ENCODE data around the gene CCNL1. TPM values are rescaled to one million over a fixed set of nuclear protein-coding genes. Genes with fewer than 3 reads are reported as not detected.

The CCNL1 gene
- total RNA-seq, 1 donor from 2014 or later: 132 TPM

DNA sequence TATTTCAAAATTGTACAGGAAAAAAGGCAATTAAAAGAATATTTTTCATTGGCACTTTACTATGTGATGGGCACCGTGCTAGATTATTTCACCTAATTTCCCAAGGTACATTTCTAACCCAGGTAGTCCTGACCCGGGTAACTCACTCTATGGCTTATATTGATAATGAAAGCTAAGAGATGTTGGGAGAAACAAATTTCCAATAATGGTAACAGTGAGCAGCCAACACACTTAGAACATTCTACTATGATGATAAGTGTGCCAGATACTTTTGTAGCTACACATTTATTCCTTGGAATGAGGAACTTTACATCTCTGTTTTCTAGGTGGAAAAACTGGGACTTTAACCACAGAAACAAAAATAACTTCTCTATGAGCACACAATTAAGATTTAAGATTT, 7.5 kb downstream of the CCNL1 start:
- peaks cover 59% of the 10 kb centered on the region for H3K36me3 Mint-ChIP-seq (ENCODE audit: low read depth, unreplicated experiment)
- no peaks in the 10 kb centered on the region for H3K27me3 Mint-ChIP-seq (ENCODE audit: unreplicated experiment)
- no peak overlapping the region for H3K27ac Mint-ChIP-seq (ENCODE audit: unreplicated experiment)
- H3K4me1 Mint-ChIP-seq (ENCODE audit: unreplicated experiment): peaks cover 15% of the 10 kb centered on the region
- H3K4me3 Mint-ChIP-seq (ENCODE audit: unreplicated experiment): no peak overlapping the region
- no peaks in the 10 kb centered on the region for H3K9me3 Mint-ChIP-seq (ENCODE audit: unreplicated experiment)
- no peak for DNase-seq (ENCODE audit: low spot score)
- TF ChIP-seq, protein P1, sequence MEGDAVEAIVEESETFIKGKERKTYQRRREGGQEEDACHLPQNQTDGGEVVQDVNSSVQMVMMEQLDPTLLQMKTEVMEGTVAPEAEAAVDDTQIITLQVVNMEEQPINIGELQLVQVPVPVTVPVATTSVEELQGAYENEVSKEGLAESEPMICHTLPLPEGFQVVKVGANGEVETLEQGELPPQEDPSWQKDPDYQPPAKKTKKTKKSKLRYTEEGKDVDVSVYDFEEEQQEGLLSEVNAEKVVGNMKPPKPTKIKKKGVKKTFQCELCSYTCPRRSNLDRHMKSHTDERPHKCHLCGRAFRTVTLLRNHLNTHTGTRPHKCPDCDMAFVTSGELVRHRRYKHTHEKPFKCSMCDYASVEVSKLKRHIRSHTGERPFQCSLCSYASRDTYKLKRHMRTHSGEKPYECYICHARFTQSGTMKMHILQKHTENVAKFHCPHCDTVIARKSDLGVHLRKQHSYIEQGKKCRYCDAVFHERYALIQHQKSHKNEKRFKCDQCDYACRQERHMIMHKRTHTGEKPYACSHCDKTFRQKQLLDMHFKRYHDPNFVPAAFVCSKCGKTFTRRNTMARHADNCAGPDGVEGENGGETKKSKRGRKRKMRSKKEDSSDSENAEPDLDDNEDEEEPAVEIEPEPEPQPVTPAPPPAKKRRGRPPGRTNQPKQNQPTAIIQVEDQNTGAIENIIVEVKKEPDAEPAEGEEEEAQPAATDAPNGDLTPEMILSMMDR (IDR thresholded peaks at IDR 0.05; ENCODE audit: unreplicated experiment): no peak

DNA sequence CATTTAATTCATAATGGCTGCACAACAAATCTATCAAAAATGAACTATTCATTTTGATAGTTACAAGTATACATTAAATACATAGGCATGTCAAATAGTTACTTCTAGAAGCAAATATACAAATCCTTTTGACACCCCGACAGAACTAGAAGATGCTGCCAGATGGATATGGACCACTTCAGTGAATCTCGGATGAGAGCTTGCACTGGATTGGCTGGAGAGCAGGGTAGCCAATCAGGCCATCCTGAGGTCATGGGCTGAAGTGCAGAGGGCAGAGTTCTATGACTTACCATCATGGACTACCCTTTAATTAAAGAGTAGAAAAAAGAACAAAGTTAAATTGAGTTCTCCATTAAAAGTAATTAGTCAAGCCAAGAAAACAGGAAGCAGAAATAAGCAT, 8.3 kb downstream of the CCNL1 start:
- H3K9me3 Mint-ChIP-seq (ENCODE audit: unreplicated experiment): no peaks in the 10 kb centered on the region
- H3K27me3 Mint-ChIP-seq (ENCODE audit: unreplicated experiment): no peaks in the 10 kb centered on the region
- TF ChIP-seq, protein P1 (IDR thresholded peaks at IDR 0.05; ENCODE audit: unreplicated experiment): no peak
- H3K4me3 Mint-ChIP-seq (ENCODE audit: unreplicated experiment): no peak overlapping the region
- peaks cover 58% of the 10 kb centered on the region for H3K36me3 Mint-ChIP-seq (ENCODE audit: low read depth, unreplicated experiment)
- DNase-seq (ENCODE audit: low spot score): no peak
- H3K4me1 Mint-ChIP-seq (ENCODE audit: unreplicated experiment): peaks cover 9% of the 10 kb centered on the region
- peak overlapping the region; percentile 7 for H3K27ac Mint-ChIP-seq (ENCODE audit: unreplicated experiment)

DNA sequence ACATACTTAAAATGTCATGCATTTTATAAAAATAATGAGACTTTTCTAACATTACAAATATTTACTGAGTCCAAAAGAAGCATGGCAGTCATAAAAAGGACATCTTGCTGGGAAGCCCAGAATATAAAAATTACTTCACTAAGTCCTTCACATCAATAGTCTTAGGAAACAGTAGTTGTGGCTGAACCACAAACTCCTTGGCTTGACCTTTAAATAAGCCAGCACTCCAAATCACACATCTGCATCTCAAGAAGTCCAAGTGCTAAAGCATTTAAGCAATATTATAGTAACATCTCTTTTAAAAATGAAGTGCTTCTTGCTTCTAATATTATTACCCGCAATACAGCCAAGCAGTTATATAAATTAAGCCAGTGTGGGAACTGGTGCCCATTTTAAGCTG, 8.8 kb downstream of the CCNL1 start:
- H3K27ac Mint-ChIP-seq (ENCODE audit: unreplicated experiment): no peak overlapping the region
- peaks cover 58% of the 10 kb centered on the region for H3K36me3 Mint-ChIP-seq (ENCODE audit: low read depth, unreplicated experiment)
- DNase-seq (ENCODE audit: low spot score): no peak
- no peaks in the 10 kb centered on the region for H3K27me3 Mint-ChIP-seq (ENCODE audit: unreplicated experiment)
- no peak overlapping the region for H3K4me3 Mint-ChIP-seq (ENCODE audit: unreplicated experiment)
- peaks cover 4% of the 10 kb centered on the region for H3K4me1 Mint-ChIP-seq (ENCODE audit: unreplicated experiment)
- TF ChIP-seq, protein P1 (IDR thresholded peaks at IDR 0.05; ENCODE audit: unreplicated experiment): no peak
- no peaks in the 10 kb centered on the region for H3K9me3 Mint-ChIP-seq (ENCODE audit: unreplicated experiment)

DNA sequence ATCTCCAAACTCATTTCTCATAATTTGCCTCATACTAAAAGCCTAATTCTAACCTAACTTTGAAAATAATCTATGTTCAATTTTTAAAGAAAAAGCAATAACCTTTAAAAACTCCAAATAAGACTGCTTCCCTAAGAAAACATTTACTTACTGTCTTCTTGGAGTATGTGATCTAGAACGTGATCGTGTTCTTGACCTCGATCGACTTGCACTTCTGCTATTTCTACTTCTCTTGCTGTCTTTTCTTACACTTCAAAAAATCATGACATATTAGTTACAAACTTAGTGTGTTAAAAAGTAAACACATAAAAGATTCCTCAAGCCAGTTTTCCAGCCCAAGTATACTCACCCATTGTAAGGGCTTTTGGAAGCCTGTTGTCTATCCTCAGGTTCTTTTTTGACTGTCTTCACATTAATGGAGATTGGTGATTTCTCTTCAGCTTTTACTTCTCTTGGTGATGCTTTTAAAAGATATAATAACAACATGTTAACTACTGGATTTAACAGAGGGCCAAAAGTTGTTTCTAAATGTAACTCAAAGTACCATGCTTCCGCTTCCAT, 10.7 kb downstream of the CCNL1 start:
- Mint-ChIP-seq H3K4me3 (ENCODE audit: unreplicated experiment) (peak overlapping the region; percentile 1), H3K27ac (ENCODE audit: unreplicated experiment) (no peak overlapping the region), H3K36me3 (ENCODE audit: low read depth, unreplicated experiment) (peaks cover 58% of the 10 kb centered on the region), H3K27me3 (ENCODE audit: unreplicated experiment) (no peaks in the 10 kb centered on the region), H3K9me3 (ENCODE audit: unreplicated experiment) (no peaks in the 10 kb centered on the region), H3K4me1 (ENCODE audit: unreplicated experiment) (no peaks in the 10 kb centered on the region)
- DNase-seq (ENCODE audit: low spot score): no peak
- TF ChIP-seq, protein P1 (IDR thresholded peaks at IDR 0.05; ENCODE audit: unreplicated experiment): no peak

DNA sequence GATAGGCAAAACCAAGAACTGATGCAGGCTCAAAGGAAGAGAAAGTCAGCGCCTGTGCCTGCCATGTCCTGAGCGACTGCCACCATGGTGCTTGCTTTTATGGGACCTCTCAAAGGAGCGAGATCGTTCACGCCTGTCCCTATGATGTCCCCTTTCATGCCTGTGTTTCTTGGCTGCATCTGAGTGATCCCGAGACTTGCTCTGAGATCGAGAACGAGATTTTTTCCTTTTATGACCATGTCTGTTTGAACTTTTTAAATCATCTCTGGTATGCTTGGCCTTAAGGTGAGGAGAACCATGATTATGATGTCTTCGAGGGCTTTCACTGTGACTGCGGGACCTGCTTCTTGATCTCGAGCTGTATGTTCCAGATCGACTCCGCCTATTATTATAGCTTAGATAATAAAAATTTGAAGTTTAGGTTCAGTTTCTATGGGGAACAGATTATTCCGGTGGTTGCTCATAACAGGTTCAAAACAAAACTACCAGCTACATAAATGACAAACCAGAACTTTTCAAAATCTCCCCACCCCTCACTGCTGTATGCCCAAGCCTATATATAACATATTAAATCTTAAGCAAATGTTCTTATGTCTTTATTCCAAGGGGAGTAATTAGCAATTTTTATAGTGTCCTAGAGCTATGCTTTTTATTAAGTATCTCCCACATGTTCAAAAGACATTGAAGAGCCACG, 11.6 kb downstream of the CCNL1 start:
- Mint-ChIP-seq H3K36me3 (ENCODE audit: low read depth, unreplicated experiment) (peaks cover 59% of the 10 kb centered on the region), H3K9me3 (ENCODE audit: unreplicated experiment) (no peaks in the 10 kb centered on the region), H3K27me3 (ENCODE audit: unreplicated experiment) (no peaks in the 10 kb centered on the region), H3K4me3 (ENCODE audit: unreplicated experiment) (no peak overlapping the region), H3K27ac (ENCODE audit: unreplicated experiment) (no peak overlapping the region), H3K4me1 (ENCODE audit: unreplicated experiment) (no peaks in the 10 kb centered on the region)
- TF ChIP-seq, protein P1 (IDR thresholded peaks at IDR 0.05; ENCODE audit: unreplicated experiment): no peak
- no peak for DNase-seq (ENCODE audit: low spot score)
